ENCODE data around the gene KLHL21. TPM values are rescaled to one million over a fixed set of nuclear protein-coding genes. Genes with fewer than 3 reads are reported as not detected.

Gene KLHL21
- total RNA-seq, 2 donors from 2014 or later = 9.4 TPM

DNA sequence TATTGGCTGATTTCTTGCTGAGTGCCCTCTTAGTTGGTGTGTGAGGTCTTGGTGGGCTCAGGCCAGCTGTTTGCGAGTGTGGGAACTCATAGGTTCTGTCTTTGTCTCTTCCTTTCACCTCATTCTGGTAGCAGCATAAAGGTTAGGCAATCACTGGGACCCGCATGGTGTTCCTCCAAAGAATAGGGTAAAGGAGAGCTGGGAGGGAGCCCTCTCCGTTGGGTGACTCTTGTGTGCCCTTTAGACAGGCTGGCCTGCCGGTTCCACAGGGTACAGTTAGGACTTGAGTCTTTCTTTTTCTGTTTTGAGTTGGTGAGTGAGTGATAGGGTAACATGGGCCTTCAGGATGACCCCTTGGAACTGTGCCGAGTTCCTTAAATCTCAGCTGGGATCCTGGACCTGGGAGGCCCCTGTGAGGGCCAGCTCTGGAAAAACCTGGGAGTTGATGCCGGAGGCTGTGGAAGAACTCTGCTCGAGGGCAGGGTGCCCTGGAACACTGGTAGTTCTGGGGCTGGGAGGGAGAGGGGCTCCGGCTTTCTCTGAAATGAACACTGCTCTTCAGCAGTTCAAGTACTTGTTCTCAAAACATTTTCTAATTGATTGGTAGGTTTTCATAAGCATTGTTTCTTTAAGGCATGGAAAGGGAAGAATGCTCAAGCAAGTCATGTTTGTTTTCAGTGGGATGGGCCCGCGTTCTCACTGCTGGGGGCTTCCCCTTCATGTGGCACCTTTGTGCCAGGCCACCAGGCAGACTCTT lies 19.9 kb upstream of the KLHL21 start:
- H3K4me1 ChIP-seq = peaks cover 11% of the 10 kb centered on the region
- no peak overlapping the region for H3K27ac ChIP-seq
- no peaks in the 10 kb centered on the region for H3K36me3 ChIP-seq
- TF ChIP-seq, protein P1, sequence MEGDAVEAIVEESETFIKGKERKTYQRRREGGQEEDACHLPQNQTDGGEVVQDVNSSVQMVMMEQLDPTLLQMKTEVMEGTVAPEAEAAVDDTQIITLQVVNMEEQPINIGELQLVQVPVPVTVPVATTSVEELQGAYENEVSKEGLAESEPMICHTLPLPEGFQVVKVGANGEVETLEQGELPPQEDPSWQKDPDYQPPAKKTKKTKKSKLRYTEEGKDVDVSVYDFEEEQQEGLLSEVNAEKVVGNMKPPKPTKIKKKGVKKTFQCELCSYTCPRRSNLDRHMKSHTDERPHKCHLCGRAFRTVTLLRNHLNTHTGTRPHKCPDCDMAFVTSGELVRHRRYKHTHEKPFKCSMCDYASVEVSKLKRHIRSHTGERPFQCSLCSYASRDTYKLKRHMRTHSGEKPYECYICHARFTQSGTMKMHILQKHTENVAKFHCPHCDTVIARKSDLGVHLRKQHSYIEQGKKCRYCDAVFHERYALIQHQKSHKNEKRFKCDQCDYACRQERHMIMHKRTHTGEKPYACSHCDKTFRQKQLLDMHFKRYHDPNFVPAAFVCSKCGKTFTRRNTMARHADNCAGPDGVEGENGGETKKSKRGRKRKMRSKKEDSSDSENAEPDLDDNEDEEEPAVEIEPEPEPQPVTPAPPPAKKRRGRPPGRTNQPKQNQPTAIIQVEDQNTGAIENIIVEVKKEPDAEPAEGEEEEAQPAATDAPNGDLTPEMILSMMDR (IDR thresholded peaks at IDR 0.05) = no peak
- intact Hi-C loops (cut with DNase I) = no loop called here
- no peak overlapping the region for H3K4me3 ChIP-seq
- no peaks in the 10 kb centered on the region for H3K9me3 ChIP-seq
- DNase-seq = no peak
- no peaks in the 10 kb centered on the region for H3K27me3 ChIP-seq
- no peak overlapping the region for H3K9ac ChIP-seq (ENCODE audit: low read depth in 2 of 2, low read length in 2 of 2)

DNA sequence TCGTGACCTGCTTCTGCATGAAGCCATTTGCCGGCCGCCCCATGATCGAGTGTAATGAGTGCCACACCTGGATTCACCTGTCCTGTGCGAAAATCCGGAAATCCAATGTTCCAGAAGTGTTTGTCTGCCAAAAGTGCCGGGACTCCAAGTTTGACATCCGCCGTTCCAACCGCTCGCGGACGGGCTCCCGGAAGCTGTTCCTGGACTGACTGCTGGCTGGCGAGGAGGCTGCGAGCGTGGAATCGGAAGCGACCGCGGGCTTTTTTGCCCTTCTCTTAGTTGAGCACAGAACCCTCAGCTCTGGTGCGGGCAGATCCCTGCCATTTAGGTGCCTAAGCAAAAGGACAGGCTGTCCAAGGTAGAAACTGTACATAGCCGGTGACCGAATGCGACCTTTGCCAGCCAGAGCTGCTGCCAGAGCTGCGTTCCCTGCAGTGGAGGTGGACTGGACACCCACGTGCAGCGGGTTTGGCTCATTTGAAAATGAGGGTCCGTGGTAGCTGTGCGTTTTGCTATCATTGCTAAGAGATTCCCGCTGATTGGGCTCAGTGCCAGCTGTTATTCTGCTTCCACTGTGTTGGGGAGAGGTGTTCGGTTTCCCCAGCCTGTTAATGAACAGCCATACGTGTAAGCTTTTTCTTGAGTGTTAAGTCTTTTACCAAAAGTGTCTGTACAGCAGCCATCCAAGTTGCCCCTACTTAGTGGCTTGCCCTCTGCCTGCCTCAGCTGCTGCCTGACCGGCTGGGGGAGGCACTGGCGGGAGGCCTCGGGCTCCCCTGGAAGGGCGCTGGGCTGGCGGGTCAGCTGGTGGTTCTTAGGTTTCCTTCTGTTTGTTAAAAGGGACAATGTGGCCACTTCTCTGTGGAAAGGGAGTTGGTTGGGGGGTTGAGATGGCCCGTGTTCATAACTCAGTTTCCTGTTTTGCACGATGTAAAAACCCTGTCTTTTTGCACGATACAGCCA lies 19.0 kb upstream of the KLHL21 start:
- Histone ChIP-seq H3K36me3 (no peaks in the 10 kb centered on the region), H3K4me3 (no peak overlapping the region), H3K9me3 (no peaks in the 10 kb centered on the region), H3K27ac (no peak overlapping the region), H3K9ac (ENCODE audit: low read depth in 2 of 2, low read length in 2 of 2) (no peak overlapping the region), H3K27me3 (no peaks in the 10 kb centered on the region), H3K4me1 (peaks cover 11% of the 10 kb centered on the region)
- TF ChIP-seq, protein P1 (IDR thresholded peaks at IDR 0.05) = no peak
- no peak for DNase-seq
- intact Hi-C loops (cut with DNase I) = no loop called here

DNA sequence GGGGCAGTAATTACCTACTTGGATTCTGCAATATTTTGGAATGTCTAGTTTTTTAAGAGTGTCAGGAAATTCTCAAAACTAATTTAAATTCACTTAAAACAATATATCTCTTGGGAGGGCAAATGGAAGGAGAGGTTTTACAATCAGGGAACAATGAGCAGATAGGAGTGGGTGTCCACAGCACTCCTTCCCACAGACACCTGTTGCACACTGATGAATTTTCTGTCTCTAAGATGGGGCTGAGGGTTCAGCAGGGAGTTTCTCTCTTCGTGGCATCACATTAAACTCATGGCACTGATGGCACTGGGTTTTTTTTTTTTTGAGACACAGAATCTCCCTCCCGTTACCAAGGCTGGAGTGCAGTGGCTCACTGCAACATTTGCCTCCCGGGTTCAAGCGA lies 16.4 kb upstream of the KLHL21 start:
- Histone ChIP-seq H3K9me3 (no peaks in the 10 kb centered on the region), H3K4me1 (peaks cover 3% of the 10 kb centered on the region), H3K27ac (no peak overlapping the region), H3K4me3 (no peak overlapping the region), H3K27me3 (no peaks in the 10 kb centered on the region), H3K9ac (ENCODE audit: low read depth in 2 of 2, low read length in 2 of 2) (no peak overlapping the region), H3K36me3 (no peaks in the 10 kb centered on the region)
- no peak for DNase-seq
- TF ChIP-seq, protein P1 (IDR thresholded peaks at IDR 0.05) = no peak
- intact Hi-C loops (cut with DNase I) = no loop called here

DNA sequence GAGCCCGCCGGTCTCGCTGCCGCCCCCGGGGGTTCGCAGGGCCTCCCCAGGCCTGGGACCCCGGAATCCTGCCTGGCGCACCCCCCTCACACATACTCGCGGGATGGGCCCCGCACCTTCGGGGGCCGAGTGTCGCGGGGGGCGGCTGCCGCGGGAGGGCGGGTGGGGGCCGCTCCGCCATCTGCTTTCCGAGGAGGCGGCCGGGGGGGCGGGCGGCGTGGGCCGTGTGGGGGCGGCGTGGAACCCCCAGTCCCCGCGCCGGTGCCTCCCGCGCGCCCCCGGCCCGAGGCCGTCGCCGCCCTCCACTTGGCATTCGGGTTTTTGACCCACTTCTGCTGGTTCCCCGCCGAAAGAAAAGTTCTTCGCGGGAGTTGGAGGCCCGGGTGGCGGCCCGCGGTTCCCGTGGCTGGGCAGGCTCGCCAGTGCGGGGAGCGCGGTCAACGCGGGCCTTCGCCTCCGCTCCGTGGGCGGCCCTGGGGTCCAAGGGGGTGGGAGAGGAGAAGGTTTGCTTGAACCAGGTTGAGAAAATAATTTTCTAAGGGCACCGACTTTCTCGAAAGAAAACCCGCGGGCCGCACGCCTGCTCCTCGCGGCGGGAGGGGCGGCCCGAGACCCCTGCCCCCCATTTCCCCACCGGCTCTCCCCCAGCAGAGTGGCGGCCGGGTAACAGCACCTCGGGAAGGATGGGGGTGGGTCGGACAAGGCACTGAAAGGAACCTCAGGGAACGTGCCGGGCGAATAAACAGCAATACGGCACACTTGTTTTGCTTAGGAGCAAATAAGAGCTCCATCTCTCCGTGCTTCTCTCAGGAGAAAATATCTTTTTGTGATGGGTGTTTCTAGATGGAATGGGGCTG lies 12.5 kb upstream of the KLHL21 start:
- peak overlapping the region; percentile 61 to 70 for H3K9ac ChIP-seq (ENCODE audit: low read depth in 2 of 2, low read length in 2 of 2)
- H3K36me3 ChIP-seq = no peaks in the 10 kb centered on the region
- no peaks in the 10 kb centered on the region for H3K27me3 ChIP-seq
- intact Hi-C loops (cut with DNase I) = no loop called here
- H3K4me1 ChIP-seq = peaks cover 3% of the 10 kb centered on the region
- TF ChIP-seq, protein P1 (IDR thresholded peaks at IDR 0.05) = no peak
- peak overlapping the region; percentile 72 for H3K27ac ChIP-seq
- no peak for DNase-seq
- H3K9me3 ChIP-seq = no peaks in the 10 kb centered on the region
- H3K4me3 ChIP-seq = peak overlapping the region; percentile 95
